Neuronal stem cell (in vitro differentiated cells): ENCODE data around the gene C1orf74.

Experiments
- DNase-seq: peaks from one replicate; pipeline ENCODE4 v3.0.0-alpha.2; 2013; ENCODE audit warnings: low spot score
- H2AFZ ChIP-seq: one replicate; pipeline ENCODE4 v1.6.1; 2013; ENCODE audit warnings: mild to moderate bottlenecking, low read length, inconsistent platforms
- H2AK5ac ChIP-seq: 2 replicates; pipeline ENCODE4 v1.6.1; 2013; ENCODE audit warnings: low read depth, mild to moderate bottlenecking, inconsistent platforms, low read length, moderate library complexity, mixed read lengths
- H2BK120ac ChIP-seq: 2 replicates; pipeline ENCODE4 v1.6.1; 2013; ENCODE audit warnings: low read depth, mild to moderate bottlenecking, inconsistent platforms, low read length, moderate library complexity, mixed read lengths
- H2BK12ac ChIP-seq: one replicate; pipeline ENCODE4 v1.6.1; 2013; ENCODE audit warnings: low read length, inconsistent platforms
- H2BK15ac ChIP-seq: 2 replicates; pipeline ENCODE4 v1.6.1; 2013; ENCODE audit warnings: mild to moderate bottlenecking, low read length, inconsistent platforms, mixed read lengths
- H2BK5ac ChIP-seq: one replicate; pipeline ENCODE4 v1.6.1; 2013; ENCODE audit warnings: inconsistent platforms, mild to moderate bottlenecking, low read length, moderate library complexity
- H3K14ac ChIP-seq: one replicate; pipeline ENCODE4 v1.6.1; 2013; ENCODE audit warnings: low read length, inconsistent platforms
- H3K18ac ChIP-seq: 2 replicates; pipeline ENCODE4 v1.6.1; 2013; ENCODE audit warnings: low read length, inconsistent platforms
- H3K23ac ChIP-seq: 2 replicates; pipeline ENCODE4 v1.6.1; 2013; ENCODE audit warnings: low read depth, mild to moderate bottlenecking, mixed read lengths, low read length, inconsistent platforms; ENCODE audit not compliant: poor library complexity
- H3K27ac ChIP-seq: replicated peaks from 3 replicates; pipeline ENCODE4 v1.5.1; 2013; ENCODE audit warnings: low read length, inconsistent platforms
- H3K27me3 ChIP-seq, 3 experiments: 2 replicates each; pipeline ENCODE4 v1.6.1; 2013; ENCODE audit warnings: low read length in 3 of 3, mild to moderate bottlenecking in 2 of 3, inconsistent platforms in 1 of 3, low read depth in 1 of 3, mixed read lengths in 1 of 3, moderate library complexity in 1 of 3; ENCODE audit not compliant: control insufficient read depth in 3 of 3, insufficient read depth in 3 of 3
- H3K36me3 ChIP-seq, 2 donors: replicated peaks in 1 of 2; 2 replicates each; pipeline ENCODE4 v1.6.1; 2013; ENCODE audit warnings: low read length in 2 of 2; ENCODE audit not compliant: control insufficient read depth in 2 of 2, insufficient read depth in 2 of 2
- H3K4ac ChIP-seq: 2 replicates; pipeline ENCODE4 v1.6.1; 2013; ENCODE audit warnings: inconsistent platforms, mild to moderate bottlenecking, low read length, moderate library complexity
- H3K4me1 ChIP-seq, 2 donors: 1 replicate in 1 of 2; 2 replicates in 1 of 2; pipeline ENCODE4 v1.6.1; 2013; ENCODE audit warnings: low read length in 2 of 2, low read depth in 1 of 2; ENCODE audit not compliant: control insufficient read depth in 2 of 2, insufficient read depth in 1 of 2
- H3K4me2 ChIP-seq: one replicate; pipeline ENCODE4 v1.6.1; 2013; ENCODE audit warnings: mild to moderate bottlenecking, low read length, inconsistent platforms; ENCODE audit not compliant: insufficient read depth, poor library complexity, severe bottlenecking
- H3K4me3 ChIP-seq, 2 donors: 2 replicates each; pipeline ENCODE4 v1.5.1; 2013; ENCODE audit warnings: low read length in 2 of 2, mild to moderate bottlenecking in 2 of 2, inconsistent platforms in 1 of 2, moderate library complexity in 1 of 2
- H3K79me1 ChIP-seq: one replicate; pipeline ENCODE4 v1.6.1; 2013; ENCODE audit warnings: low read depth, mild to moderate bottlenecking, inconsistent platforms, low read length, moderate library complexity
- H3K9ac ChIP-seq: one replicate; pipeline ENCODE4 v1.6.1; 2013; ENCODE audit warnings: mild to moderate bottlenecking, low read depth, low read length, inconsistent platforms; ENCODE audit not compliant: poor library complexity
- H3K9me3 ChIP-seq, 2 donors: replicated peaks in 1 of 2; 2 replicates each; pipeline versions ENCODE3 to v1.6.1; 2013; ENCODE audit warnings: low read length in 2 of 2, mild to moderate bottlenecking in 2 of 2, inconsistent platforms in 1 of 2, low read depth in 1 of 2, mixed read lengths in 1 of 2, moderate library complexity in 1 of 2; ENCODE audit not compliant: control insufficient read depth in 2 of 2, insufficient read depth in 1 of 2
- H4K8ac ChIP-seq: one replicate; pipeline ENCODE4 v1.6.1; 2013; ENCODE audit warnings: low read depth, mild to moderate bottlenecking, inconsistent platforms, low read length, moderate library complexity
- H4K91ac ChIP-seq: one replicate; pipeline ENCODE4 v1.6.1; 2013; ENCODE audit warnings: low read length, low read depth, mild to moderate bottlenecking, inconsistent platforms; ENCODE audit not compliant: poor library complexity
- WGBS, 2 donors: extraction: QIAGEN DNeasy Blood & Tissue Kit; methylation state at CpG; one replicate each; pipeline ENCODE4 v1.1.7; 2013; ENCODE audit warnings: missing lambda C conversion rate in 2 of 2, mixed read lengths in 1 of 2; ENCODE audit not compliant: insufficient read length in 2 of 2, insufficient replicate concordance in 1 of 2; ENCODE audit errors: extremely low coverage in 2 of 2; 5-methylcytosine and 5-hydroxymethylcytosine counted together

C1orf74 gene

GRCh38 chr1:209768354-209768774, 16.0 kb downstream of the C1orf74 start:
- no peak overlapping the region for H3K27ac ChIP-seq
- H2BK120ac ChIP-seq = no peak overlapping the region
- no peak overlapping the region for H3K23ac ChIP-seq
- H3K4me3 ChIP-seq = peak overlapping the region in 1 of 2 donors; percentile 29
- H3K4ac ChIP-seq = no peak overlapping the region
- H2BK15ac ChIP-seq = no peak overlapping the region
- H4K8ac ChIP-seq = no peak overlapping the region
- no peak overlapping the region for H3K9ac ChIP-seq
- H3K14ac ChIP-seq = no peak overlapping the region
- H2BK12ac ChIP-seq = no peak overlapping the region
- H2AFZ ChIP-seq = no peak overlapping the region
- H3K18ac ChIP-seq = no peak overlapping the region
- no peak overlapping the region for H2BK5ac ChIP-seq
- no peak overlapping the region for H2AK5ac ChIP-seq
- H3K9me3 ChIP-seq = peaks cover 0 to 7% of the 10 kb centered on the region in 2 donors
- H3K36me3 ChIP-seq = no peaks in the 10 kb centered on the region
- no peak overlapping the region for H3K4me2 ChIP-seq
- H4K91ac ChIP-seq = no peak overlapping the region
- H3K79me1 ChIP-seq = peaks cover 7% of the 10 kb centered on the region
- peaks cover 0 to 4% of the 10 kb centered on the region in 2 donors for H3K4me1 ChIP-seq
- H3K27me3 ChIP-seq = no peaks in the 10 kb centered on the region
- no CpG with 5 or more reads among the region's 9 CpGs for WGBS, 2 donors
- no peak for DNase-seq

GRCh38 chr1:209767706-209768105, 16.7 kb downstream of the C1orf74 start:
- Histone ChIP-seq H2BK120ac (no peak overlapping the region), H3K14ac (no peak overlapping the region), H2AFZ (no peak overlapping the region), H4K8ac (no peak overlapping the region), H3K4me2 (no peak overlapping the region), H2BK15ac (no peak overlapping the region), H3K18ac (no peak overlapping the region), H3K36me3 (no peaks in the 10 kb centered on the region), H3K4ac (no peak overlapping the region), H3K9me3 (peaks cover 0 to 7% of the 10 kb centered on the region in 2 donors), H3K27ac (no peak overlapping the region), H2BK12ac (no peak overlapping the region), H4K91ac (no peak overlapping the region), H3K9ac (no peak overlapping the region), H3K4me3 (no peak overlapping the region), H3K23ac (no peak overlapping the region), H2AK5ac (no peak overlapping the region), H3K79me1 (peaks cover 7% of the 10 kb centered on the region), H2BK5ac (no peak overlapping the region), H3K27me3 (no peaks in the 10 kb centered on the region), H3K4me1 (peaks cover 0 to 4% of the 10 kb centered on the region in 2 donors)
- DNase-seq = no peak

GRCh38 chr1:209767096-209767495, 17.3 kb downstream of the C1orf74 start:
- Histone ChIP-seq H3K18ac (no peak overlapping the region), H2AK5ac (no peak overlapping the region), H3K36me3 (no peaks in the 10 kb centered on the region), H2BK120ac (no peak overlapping the region), H2BK15ac (no peak overlapping the region), H2BK5ac (no peak overlapping the region), H3K27ac (no peak overlapping the region), H3K79me1 (peaks cover 7% of the 10 kb centered on the region), H4K91ac (no peak overlapping the region), H2BK12ac (no peak overlapping the region), H3K14ac (no peak overlapping the region), H3K4me1 (peaks cover 0 to 4% of the 10 kb centered on the region in 2 donors), H3K9ac (no peak overlapping the region), H3K9me3 (peaks cover 0 to 7% of the 10 kb centered on the region in 2 donors), H2AFZ (no peak overlapping the region), H4K8ac (no peak overlapping the region), H3K27me3 (peaks cover 0 to 1% (median 0%) of the 10 kb centered on the region in 3 experiments), H3K4me3 (no peak overlapping the region), H3K4ac (no peak overlapping the region), H3K4me2 (no peak overlapping the region), H3K23ac (no peak overlapping the region)
- DNase-seq = no peak

- Histone ChIP-seq H2AFZ (no peak overlapping the region), H2BK15ac (no peak overlapping the region), H3K14ac (no peak overlapping the region), H4K91ac (no peak overlapping the region), H2AK5ac (no peak overlapping the region), H3K4me3 (no peak overlapping the region), H3K23ac (no peak overlapping the region), H3K79me1 (peaks cover 5% of the 10 kb centered on the region), H3K18ac (no peak overlapping the region), H3K27me3 (peaks cover 0 to 9% (median 1%) of the 10 kb centered on the region in 3 experiments), H3K9me3 (peaks cover 0 to 2% of the 10 kb centered on the region in 2 donors), H4K8ac (no peak overlapping the region), H2BK120ac (no peak overlapping the region), H3K36me3 (no peaks in the 10 kb centered on the region), H3K9ac (no peak overlapping the region), H3K4ac (no peak overlapping the region), H2BK5ac (no peak overlapping the region), H3K27ac (no peak overlapping the region), H3K4me1 (peaks cover 0 to 4% of the 10 kb centered on the region in 2 donors), H2BK12ac (no peak overlapping the region), H3K4me2 (no peak overlapping the region)
- WGBS, 2 donors = no CpG with 5 or more reads among the region's 2 CpGs
- DNase-seq = no peak
Measured at GRCh38 chr1:209766051-209766450, 18.3 kb downstream of the C1orf74 start.
